PC-3 (cell line): ENCODE results near the gene KHDRBS2.

Experiments
- EZH2 ChIP-seq: fragments of 300-600 bp; sonication (generic); IDR thresholded peaks from one replicate; pipeline ENCODE4 v1.6.1; 2017; ENCODE audit warnings: antibody characterized with exemption, mild to moderate bottlenecking, low read length; ENCODE audit not compliant: unreplicated experiment
- TF ChIP-seq, protein P1 (sequence below): fragments of 300-600 bp; sonication (generic); conservative IDR thresholded peaks from 2 replicates; pipeline ENCODE4 v1.5.1; 2017; ENCODE audit warnings: antibody characterized with exemption, low read depth, mild to moderate bottlenecking, low read length

DNA sequence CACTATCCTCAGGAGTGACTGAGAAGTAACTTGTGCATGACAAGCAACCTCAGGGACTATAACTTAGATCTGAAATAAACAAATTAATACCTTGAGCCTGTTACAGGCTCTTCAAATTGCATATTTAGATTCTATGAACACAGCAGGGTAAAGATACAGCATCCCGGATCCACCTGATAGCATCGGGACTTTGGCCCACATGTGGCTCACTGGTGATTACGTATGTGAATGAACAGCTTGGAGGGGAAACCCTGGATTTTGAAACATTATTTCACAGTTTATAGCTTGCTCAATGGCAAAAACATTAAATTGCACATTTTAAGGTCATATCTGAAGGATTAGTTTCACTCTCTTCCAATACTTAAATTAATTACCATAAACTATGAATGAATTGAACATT is 133.2 kb downstream of the KHDRBS2 start:
- no peak for TF ChIP-seq EZH2
- TF ChIP-seq, protein P1, sequence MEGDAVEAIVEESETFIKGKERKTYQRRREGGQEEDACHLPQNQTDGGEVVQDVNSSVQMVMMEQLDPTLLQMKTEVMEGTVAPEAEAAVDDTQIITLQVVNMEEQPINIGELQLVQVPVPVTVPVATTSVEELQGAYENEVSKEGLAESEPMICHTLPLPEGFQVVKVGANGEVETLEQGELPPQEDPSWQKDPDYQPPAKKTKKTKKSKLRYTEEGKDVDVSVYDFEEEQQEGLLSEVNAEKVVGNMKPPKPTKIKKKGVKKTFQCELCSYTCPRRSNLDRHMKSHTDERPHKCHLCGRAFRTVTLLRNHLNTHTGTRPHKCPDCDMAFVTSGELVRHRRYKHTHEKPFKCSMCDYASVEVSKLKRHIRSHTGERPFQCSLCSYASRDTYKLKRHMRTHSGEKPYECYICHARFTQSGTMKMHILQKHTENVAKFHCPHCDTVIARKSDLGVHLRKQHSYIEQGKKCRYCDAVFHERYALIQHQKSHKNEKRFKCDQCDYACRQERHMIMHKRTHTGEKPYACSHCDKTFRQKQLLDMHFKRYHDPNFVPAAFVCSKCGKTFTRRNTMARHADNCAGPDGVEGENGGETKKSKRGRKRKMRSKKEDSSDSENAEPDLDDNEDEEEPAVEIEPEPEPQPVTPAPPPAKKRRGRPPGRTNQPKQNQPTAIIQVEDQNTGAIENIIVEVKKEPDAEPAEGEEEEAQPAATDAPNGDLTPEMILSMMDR: no peak
